HEK293T (cell line): ENCODE results near the gene CBX4.

Source experiments
- CTCF ChIA-PET: fragments of 350-600 bp; formaldehyde crosslinking; extraction: SDS; loops from one replicate; lab custom pipeline; 2021; ENCODE audit warnings: antibody characterized with exemption, inconsistent platforms; lab: Yijun Ruan, JAX
- POLR2A ChIA-PET: fragments of 350-600 bp; formaldehyde crosslinking; extraction: SDS; loops from one replicate; lab custom pipeline; 2020; ENCODE audit warnings: antibody characterized with exemption, inconsistent platforms; lab: Yijun Ruan, JAX
- DNase-seq: peaks from one replicate; pipeline ENCODE4 v3.0.0; 2012; ENCODE audit warnings: mixed read lengths; ENCODE audit errors: extremely low spot score
- ARNT ChIP-seq: fragments of 450-650 bp; IDR thresholded peaks from 2 replicates; pipeline ENCODE4 v1.6.1; 2017; ENCODE audit warnings: mild to moderate bottlenecking
- BHLHE40 ChIP-seq: fragments of 450-650 bp; IDR thresholded peaks from 2 replicates; pipeline ENCODE4 v1.6.1; 2016; ENCODE audit warnings: mild to moderate bottlenecking, moderate library complexity, borderline replicate concordance
- CTBP1 ChIP-seq: fragments of 450-650 bp; IDR thresholded peaks from 2 replicates; pipeline ENCODE4 v1.6.1; 2016; ENCODE audit warnings: borderline replicate concordance
- ELF4 ChIP-seq: fragments of 450-650 bp; IDR thresholded peaks from 2 replicates; pipeline ENCODE4 v1.6.1; 2017; ENCODE audit warnings: antibody characterized with exemption
- FOXA1 ChIP-seq: fragments of 450-650 bp; IDR thresholded peaks from 2 replicates; pipeline ENCODE4 v1.6.1; 2016; ENCODE audit warnings: mild to moderate bottlenecking
- FOXK2 ChIP-seq: fragments of 450-650 bp; IDR thresholded peaks from 2 replicates; pipeline ENCODE4 v1.6.1; 2016; ENCODE audit warnings: mild to moderate bottlenecking
- FOXM1 ChIP-seq: fragments of 450-650 bp; IDR thresholded peaks from 2 replicates; pipeline ENCODE4 v1.6.1; 2017; ENCODE audit warnings: mild to moderate bottlenecking, borderline replicate concordance
- HDGF ChIP-seq: fragments of 450-650 bp; IDR thresholded peaks from 2 replicates; pipeline ENCODE4 v1.6.1; 2017; ENCODE audit warnings: antibody characterized with exemption, borderline replicate concordance
- L3MBTL2 ChIP-seq: fragments of 450-650 bp; conservative IDR thresholded peaks from 2 replicates; pipeline ENCODE4 v1.6.1; 2016; ENCODE audit warnings: mild to moderate bottlenecking
- LEF1 ChIP-seq: fragments of 450-650 bp; IDR thresholded peaks from 2 replicates; pipeline ENCODE4 v1.6.1; 2017; ENCODE audit warnings: mild to moderate bottlenecking, borderline replicate concordance
- NFRKB ChIP-seq: fragments of 450-650 bp; IDR thresholded peaks from 2 replicates; pipeline ENCODE4 v1.6.1; 2016; ENCODE audit warnings: mild to moderate bottlenecking, moderate library complexity
- SP1 ChIP-seq: fragments of 450-650 bp; IDR thresholded peaks from 2 replicates; pipeline ENCODE4 v1.6.1; 2017
- SUZ12 ChIP-seq: fragments of 450-650 bp; IDR thresholded peaks from 2 replicates; pipeline ENCODE4 v1.6.1; 2016; ENCODE audit warnings: mild to moderate bottlenecking
- TARDBP ChIP-seq: fragments of 450-650 bp; IDR thresholded peaks from 2 replicates; pipeline ENCODE4 v1.6.1; 2016
- ZNF384 ChIP-seq: fragments of 450-650 bp; IDR thresholded peaks from 2 replicates; pipeline ENCODE4 v1.6.1; 2016
- TF ChIP-seq, protein P1 (sequence below): fragments of 450-650 bp; IDR thresholded peaks from 2 replicates; pipeline ENCODE4 v1.6.1; 2016

The CBX4 gene

DNA sequence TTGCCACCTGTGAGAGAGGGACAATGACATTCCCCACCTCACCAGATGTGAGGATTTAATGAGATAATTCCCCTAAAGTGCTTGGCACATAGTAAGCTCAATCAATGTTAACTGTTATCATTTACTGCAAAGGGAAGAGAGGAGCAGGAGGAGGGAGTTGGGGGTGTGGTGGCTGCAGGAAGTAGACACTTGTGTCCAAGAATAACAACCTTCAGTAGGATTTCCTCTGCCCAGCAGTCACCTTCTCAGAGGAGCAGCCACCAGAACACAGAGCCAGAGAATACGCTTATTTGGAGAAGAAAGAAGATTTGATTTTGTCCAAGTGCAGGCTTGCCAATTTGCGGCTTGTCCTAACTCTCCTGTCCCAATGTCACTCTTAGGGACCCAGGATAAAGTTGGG is 10.2 kb downstream of the CBX4 start:
- ChIA-PET POLR2A (interaction anchor here (0.8 to 4.3 kb wide), 4 partner anchors 11 to 19 kb away, joined by 3 to 25 read pairs (median 3); partner anchors contain the start of gene CBX4), CTCF (interaction anchor here (0.6 to 1.2 kb wide), 3 partner anchors 9 to 11 kb away, joined by 3 read pairs; partner anchors contain the start of gene CBX4)
- TF ChIP-seq SUZ12 (no peak), CTBP1 (no peak), FOXA1 (no peak)
- DNase-seq, result no peak

DNA sequence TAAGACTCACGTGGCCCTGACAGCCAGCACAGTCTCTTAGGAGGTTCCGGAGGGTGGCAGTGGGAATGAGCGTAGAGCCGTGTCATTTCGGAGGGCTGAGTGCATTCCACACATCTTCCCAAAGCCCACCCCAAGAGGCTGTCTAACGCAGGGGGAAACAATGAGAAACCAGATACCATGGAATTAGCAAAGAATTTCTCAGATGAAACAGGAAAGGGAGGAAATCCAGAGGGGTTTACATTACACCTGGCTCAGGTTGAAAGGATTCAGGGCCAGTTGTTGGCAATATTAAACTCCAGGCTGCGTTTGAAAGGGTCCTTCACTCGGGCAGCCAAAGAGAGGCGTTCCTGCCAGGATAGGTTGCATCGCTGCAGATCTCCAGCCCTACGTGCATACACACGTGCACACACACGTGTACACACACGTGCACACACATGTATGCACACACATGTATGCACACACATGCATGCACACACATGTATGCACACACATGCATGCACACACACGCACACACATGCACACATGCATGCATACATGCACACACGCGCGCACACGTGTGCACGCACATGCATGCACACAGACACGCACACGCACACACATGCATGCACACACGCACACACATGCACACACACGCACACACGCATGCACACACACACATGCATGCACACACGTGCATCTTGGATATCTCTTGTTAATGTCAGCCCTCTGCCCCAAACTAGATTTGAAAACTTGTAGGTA is 12.2 kb downstream of the CBX4 start:
- TF ChIP-seq LEF1 (no peak), ARNT (no peak), FOXA1 (no peak), SP1 (no peak), FOXM1 (no peak), TARDBP (no peak), SUZ12 (no peak), L3MBTL2 (no peak), FOXK2 (no peak), CTBP1 (no peak), ELF4 (no peak), ZNF384 (no peak), BHLHE40 (no peak)
- ChIA-PET POLR2A (interaction anchor here (2.3 to 4.3 kb wide), 2 partner anchors 12 to 13 kb away, joined by 12 to 25 read pairs; partner anchors contain the start of gene CBX4), CTCF (interaction anchor here (0.7 kb wide), 1 partner anchor 39 kb away, joined by 3 read pairs; no protein-coding TSS in a partner anchor)
- no peak for DNase-seq

DNA sequence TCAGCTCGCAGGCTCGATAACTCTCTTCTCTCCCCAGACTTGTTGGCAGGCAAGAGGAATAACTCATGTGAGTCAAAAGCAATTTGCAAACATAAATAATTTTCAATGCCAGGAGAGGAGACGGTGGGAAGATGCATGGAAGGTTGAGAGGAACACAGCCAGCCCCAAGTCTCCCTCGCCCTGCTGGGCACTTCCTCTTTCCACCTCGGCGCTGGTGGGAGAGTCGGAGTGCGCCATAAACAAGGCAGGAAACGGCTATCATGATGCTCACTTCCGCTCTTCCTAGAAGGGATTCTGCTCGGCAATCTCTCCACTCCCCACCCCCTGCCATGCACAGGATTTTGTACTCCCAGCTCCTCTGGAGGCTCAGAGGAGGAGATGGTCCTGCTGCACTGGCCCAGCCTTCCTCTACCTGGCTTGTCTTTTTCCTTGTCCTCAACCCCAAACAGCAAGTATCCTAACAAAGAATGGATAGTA is 13.0 kb downstream of the CBX4 start:
- ChIA-PET CTCF (no interaction called here), POLR2A (interaction anchor here (2.3 kb wide), 1 partner anchor 13 kb away, joined by 12 read pairs; the partner anchor contains the start of gene CBX4)
- no peak for DNase-seq
- TF ChIP-seq FOXA1, result no peak
- TF ChIP-seq FOXK2, result no peak
- TF ChIP-seq FOXM1, result no peak
- TF ChIP-seq NFRKB, result no peak
- no peak for TF ChIP-seq SP1
- TF ChIP-seq CTBP1, result no peak
- no peak for TF ChIP-seq ARNT

DNA sequence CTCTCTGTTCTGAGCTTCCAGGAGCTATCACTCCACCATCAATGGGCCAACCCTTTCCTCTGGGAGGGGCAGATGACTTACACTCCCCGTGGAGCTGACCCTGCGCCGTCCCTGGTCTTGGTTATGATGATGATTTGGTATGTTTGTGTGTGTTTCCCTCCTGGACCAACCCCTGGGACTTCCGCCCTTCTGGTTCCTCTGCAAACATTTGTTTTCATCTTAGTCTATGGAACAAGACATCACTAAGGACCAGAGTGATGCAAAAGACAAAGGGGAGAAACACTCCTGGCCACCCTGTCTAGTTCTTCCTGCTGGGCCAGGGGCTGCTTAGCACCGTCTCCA is 13.7 kb downstream of the CBX4 start:
- ChIA-PET POLR2A (interaction anchor here (0.8 to 2.3 kb wide), 3 partner anchors 10 to 13 kb away, joined by 3 to 12 read pairs (median 4); partner anchors contain the start of gene CBX4), CTCF (interaction anchor here (2.7 kb wide), 1 partner anchor 10 kb away, joined by 9 read pairs; no protein-coding TSS in a partner anchor)
- TF ChIP-seq SUZ12 (no peak), ELF4 (no peak), LEF1 (no peak), FOXA1 (no peak), L3MBTL2 (no peak)
- DNase-seq, result no peak

DNA sequence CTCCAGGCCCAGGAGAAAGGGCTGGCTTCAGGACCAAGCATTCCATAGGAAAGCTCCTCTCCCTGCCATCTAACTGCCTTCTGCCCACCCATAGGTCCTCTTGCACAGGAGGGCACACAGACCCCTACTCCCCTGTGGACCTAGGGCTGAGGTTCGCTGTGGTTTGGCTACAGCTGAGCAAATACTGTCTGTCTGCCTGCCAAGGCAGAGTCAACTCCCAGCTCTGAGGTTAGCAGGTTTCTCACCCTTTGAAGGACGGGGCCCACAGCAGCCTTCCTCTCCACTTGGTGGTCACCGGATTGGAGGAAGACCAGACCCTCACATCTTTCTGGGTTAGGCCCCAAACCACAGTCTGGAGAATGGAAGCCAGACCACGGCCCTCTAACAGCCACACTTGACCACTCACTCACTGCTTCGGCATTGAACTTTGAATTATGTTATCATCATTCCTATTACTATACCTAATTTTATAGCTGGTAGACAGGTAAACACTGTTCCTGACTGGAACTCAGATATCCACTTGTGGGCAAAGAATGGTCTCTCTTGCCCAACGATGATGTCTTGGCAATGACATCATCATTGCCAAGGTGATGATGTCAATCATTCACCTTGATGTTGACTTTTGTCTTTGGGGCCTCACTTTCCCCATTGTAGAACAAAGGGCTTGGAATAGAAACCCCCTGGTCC is 14.2 kb downstream of the CBX4 start:
- no peak for DNase-seq
- CTCF ChIA-PET, result interaction anchor here (2.7 kb wide), 1 partner anchor 10 kb away, joined by 9 read pairs; no protein-coding TSS in a partner anchor
- TF ChIP-seq, protein P1, sequence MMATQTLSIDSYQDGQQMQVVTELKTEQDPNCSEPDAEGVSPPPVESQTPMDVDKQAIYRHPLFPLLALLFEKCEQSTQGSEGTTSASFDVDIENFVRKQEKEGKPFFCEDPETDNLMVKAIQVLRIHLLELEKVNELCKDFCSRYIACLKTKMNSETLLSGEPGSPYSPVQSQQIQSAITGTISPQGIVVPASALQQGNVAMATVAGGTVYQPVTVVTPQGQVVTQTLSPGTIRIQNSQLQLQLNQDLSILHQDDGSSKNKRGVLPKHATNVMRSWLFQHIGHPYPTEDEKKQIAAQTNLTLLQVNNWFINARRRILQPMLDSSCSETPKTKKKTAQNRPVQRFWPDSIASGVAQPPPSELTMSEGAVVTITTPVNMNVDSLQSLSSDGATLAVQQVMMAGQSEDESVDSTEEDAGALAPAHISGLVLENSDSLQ, result no peak
- no peak for TF ChIP-seq SP1
- TF ChIP-seq ZNF384, result no peak
- no peak for TF ChIP-seq ARNT
- TF ChIP-seq FOXA1, result no peak
- no peak for TF ChIP-seq NFRKB
- no peak for TF ChIP-seq LEF1
- TF ChIP-seq BHLHE40, result no peak
- TF ChIP-seq ELF4, result no peak
- TF ChIP-seq HDGF, result no peak
- no peak for TF ChIP-seq TARDBP
- no peak for TF ChIP-seq FOXM1
- TF ChIP-seq CTBP1, result no peak
- no peak for TF ChIP-seq L3MBTL2
- POLR2A ChIA-PET, result interaction anchor here (0.8 to 2.3 kb wide), 3 partner anchors 10 to 14 kb away, joined by 3 to 12 read pairs (median 4); partner anchors contain the start of gene CBX4

DNA sequence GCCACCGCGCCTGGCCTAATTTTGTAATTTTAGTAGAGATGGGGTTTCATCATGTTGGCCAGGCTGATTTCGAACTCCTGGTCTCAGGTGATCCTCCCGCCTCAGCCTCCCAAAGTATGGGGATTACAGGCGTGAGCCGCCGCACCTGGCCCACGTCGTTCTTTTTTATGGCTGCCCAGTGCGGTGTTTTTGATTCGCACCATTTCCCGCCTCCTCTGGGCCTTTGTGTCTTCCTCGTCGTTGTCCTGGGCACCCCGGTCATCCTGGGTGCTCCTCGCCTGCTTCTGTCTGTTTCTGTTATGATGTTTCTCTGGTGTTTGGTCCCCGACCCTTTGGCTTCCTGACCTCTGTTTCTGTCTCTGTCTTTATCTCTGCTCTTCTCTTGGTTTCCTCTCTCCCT is 15.0 kb downstream of the CBX4 start:
- ChIA-PET POLR2A (no interaction called here), CTCF (interaction anchor here (2.7 kb wide), 1 partner anchor 11 kb away, joined by 9 read pairs; no protein-coding TSS in a partner anchor)
- TF ChIP-seq ELF4 (no peak), HDGF (no peak), CTBP1 (no peak), FOXM1 (no peak), L3MBTL2 (no peak), SP1 (no peak), FOXA1 (no peak), NFRKB (no peak), TARDBP (no peak), ARNT (no peak), ZNF384 (no peak), LEF1 (no peak), SUZ12 (no peak), BHLHE40 (no peak), FOXK2 (no peak)
- TF ChIP-seq, protein P1, result no peak
- DNase-seq, result no peak
